ENCODE results near the gene UNC79.

DNA sequence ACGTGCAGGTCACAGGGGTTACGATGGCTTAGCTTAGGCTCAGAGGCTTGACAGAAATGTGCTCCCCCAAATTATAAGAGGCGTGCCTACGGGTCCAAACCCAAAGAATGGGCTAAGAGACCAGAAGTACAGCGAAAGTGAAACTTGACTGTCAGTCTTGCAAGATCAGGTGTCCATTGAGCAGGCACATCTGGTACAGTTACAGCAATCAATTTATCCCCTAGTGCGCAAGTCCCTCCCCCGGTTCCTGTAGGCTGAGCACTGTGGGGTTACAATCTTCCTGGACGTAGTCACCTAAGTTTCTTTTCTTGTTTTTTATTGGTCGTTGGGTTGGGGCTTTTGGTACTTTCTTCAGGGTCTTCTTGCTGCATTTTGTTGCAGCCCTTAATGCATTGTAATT lies 134.2 kb downstream of the UNC79 start:
- TF ChIP-seq POLR2AphosphoS5 (IDR thresholded peaks at IDR 0.05), result no peak
- TF ChIP-seq EP300 (IDR thresholded peaks at IDR 0.05), result no peak

Measured in esophagus muscularis mucosa (tissue), 3 donors.